Stimulated activated memory B cell treated with anti-CD40 and anti-IgM and Interleukin-4, amounts not matched to agents 10 μg/mL and 1 μg/mL and 100 μg/mL, for 72 hours (primary cell): ENCODE measurements around the gene POLR3A.
"Not testable (repeated sequence)": the region's sequence is repeated elsewhere in the genome, so short reads cannot be mapped to it uniquely, and the experiment has no call there.

Experiments
- ATAC-seq: fragments of 150-1000 bp; cut with Tn5 transposase; 2 replicates; pipeline ENCODE4 v1.10.0; 2021
- H3K27ac Mint-ChIP-seq: one replicate; pipeline ENCODE4 v1.8.0; 2022; ENCODE audit warnings: mild to moderate bottlenecking, mixed read lengths
- H3K27me3 Mint-ChIP-seq: one replicate; pipeline ENCODE4 v1.8.0; 2022; ENCODE audit warnings: mixed read lengths
- H3K36me3 Mint-ChIP-seq: one replicate; pipeline ENCODE4 v1.8.0; 2022; ENCODE audit warnings: mixed read lengths
- H3K4me1 Mint-ChIP-seq: one replicate; pipeline ENCODE4 v1.8.0; 2022; ENCODE audit warnings: mixed read lengths
- H3K4me3 Mint-ChIP-seq: one replicate; pipeline ENCODE4 v1.8.0; 2022; ENCODE audit warnings: mild to moderate bottlenecking, moderate library complexity, mixed read lengths
- H3K9me3 Mint-ChIP-seq: one replicate; pipeline ENCODE4 v1.8.0; 2022; ENCODE audit warnings: mixed read lengths

POLR3A gene

DNA sequence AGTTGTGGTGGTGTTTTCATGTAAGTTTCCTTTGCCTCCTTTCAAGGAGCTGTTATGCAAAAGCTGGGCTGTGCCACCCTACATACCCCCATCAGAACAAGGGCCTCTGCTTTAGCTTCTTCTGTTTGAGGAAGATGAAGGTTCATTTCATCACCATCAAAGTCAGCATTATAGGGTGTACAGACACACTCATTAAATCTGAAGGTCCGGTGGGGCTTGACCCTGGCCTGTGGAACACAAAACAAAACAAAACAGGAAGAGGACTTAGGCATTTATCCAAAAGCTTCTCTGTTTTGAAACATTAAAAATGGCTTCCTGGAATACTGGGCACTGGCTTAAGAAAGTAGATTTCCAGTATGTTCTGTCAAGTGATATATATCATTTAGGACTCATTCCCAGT, 15.8 kb downstream of the POLR3A start:
- no peaks in the 10 kb centered on the region for H3K4me1 Mint-ChIP-seq
- ATAC-seq = no peak
- H3K4me3 Mint-ChIP-seq = no peak overlapping the region
- H3K27ac Mint-ChIP-seq = no peak overlapping the region
- H3K9me3 Mint-ChIP-seq = no peaks in the 10 kb centered on the region
- H3K36me3 Mint-ChIP-seq = peaks cover 59% of the 10 kb centered on the region
- no peaks in the 10 kb centered on the region for H3K27me3 Mint-ChIP-seq

DNA sequence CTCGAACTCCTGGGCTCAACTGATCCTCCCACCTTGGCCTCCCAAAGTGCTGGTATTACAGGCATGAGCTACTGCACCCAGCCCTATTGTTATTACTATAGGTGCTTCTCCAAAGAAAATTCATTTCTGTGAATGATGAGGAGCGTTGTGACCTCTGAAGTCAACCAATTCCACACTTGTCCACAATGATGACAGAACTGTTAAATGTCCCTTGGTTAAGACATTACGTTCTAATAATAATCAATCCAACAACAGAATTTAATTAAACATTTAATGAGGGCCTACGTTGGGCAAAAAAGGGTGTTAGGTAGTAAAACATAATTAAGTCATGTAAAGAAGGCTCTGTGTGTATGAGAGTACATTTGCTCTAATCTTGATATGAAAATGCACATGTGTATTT, 18.2 kb downstream of the POLR3A start:
- Mint-ChIP-seq H3K27ac (no peak overlapping the region), H3K9me3 (no peaks in the 10 kb centered on the region), H3K27me3 (no peaks in the 10 kb centered on the region), H3K36me3 (peaks cover 63% of the 10 kb centered on the region), H3K4me3 (no peak overlapping the region), H3K4me1 (no peaks in the 10 kb centered on the region)
- ATAC-seq = no peak

DNA sequence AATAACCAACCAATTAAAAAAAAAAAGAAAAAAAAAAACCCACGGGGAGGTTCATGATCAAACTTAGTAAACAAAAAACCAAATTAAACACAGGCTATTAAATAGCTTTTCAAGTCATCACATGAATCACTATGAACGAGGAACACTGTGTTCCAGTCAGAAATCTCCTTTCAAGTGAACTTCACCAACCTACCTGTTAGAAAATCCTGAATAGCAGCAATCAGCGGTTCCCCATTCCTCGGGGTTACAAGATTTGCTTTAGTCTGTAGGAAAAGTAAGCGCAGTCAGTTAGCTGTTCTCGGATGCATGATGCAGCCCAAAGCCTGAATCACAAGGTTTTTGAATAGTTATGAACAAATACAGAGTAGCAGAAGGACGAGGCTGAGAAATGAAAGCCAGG, 19.0 kb downstream of the POLR3A start:
- peaks cover 70% of the 10 kb centered on the region for H3K36me3 Mint-ChIP-seq
- H3K27ac Mint-ChIP-seq = no peak overlapping the region
- ATAC-seq = no peak
- H3K9me3 Mint-ChIP-seq = no peaks in the 10 kb centered on the region
- H3K4me1 Mint-ChIP-seq = no peaks in the 10 kb centered on the region
- H3K4me3 Mint-ChIP-seq = no peak overlapping the region
- H3K27me3 Mint-ChIP-seq = no peaks in the 10 kb centered on the region

- Mint-ChIP-seq H3K27me3 (no peaks in the 10 kb centered on the region), H3K36me3 (peaks cover 74% of the 10 kb centered on the region)
These were observed 19.7 kb downstream of the POLR3A start for GRCh38 chr10:78009662-78010061.

GRCh38 chr10:78007172-78007571, 22.1 kb downstream of the POLR3A start:
- no peak for ATAC-seq
- Mint-ChIP-seq H3K27me3 (no peaks in the 10 kb centered on the region), H3K4me3 (no peak overlapping the region), H3K27ac (no peak overlapping the region), H3K36me3 (peaks cover 81% of the 10 kb centered on the region), H3K9me3 (no peaks in the 10 kb centered on the region), H3K4me1 (no peaks in the 10 kb centered on the region)

More at GRCh38 chr10:78009662-78010061, 19.7 kb downstream of the POLR3A start:
- Mint-ChIP-seq H3K4me3 (no peak overlapping the region), H3K27ac (no peak overlapping the region), H3K9me3 (no peaks in the 10 kb centered on the region), H3K4me1 (no peaks in the 10 kb centered on the region)
- ATAC-seq = no peak

DNA sequence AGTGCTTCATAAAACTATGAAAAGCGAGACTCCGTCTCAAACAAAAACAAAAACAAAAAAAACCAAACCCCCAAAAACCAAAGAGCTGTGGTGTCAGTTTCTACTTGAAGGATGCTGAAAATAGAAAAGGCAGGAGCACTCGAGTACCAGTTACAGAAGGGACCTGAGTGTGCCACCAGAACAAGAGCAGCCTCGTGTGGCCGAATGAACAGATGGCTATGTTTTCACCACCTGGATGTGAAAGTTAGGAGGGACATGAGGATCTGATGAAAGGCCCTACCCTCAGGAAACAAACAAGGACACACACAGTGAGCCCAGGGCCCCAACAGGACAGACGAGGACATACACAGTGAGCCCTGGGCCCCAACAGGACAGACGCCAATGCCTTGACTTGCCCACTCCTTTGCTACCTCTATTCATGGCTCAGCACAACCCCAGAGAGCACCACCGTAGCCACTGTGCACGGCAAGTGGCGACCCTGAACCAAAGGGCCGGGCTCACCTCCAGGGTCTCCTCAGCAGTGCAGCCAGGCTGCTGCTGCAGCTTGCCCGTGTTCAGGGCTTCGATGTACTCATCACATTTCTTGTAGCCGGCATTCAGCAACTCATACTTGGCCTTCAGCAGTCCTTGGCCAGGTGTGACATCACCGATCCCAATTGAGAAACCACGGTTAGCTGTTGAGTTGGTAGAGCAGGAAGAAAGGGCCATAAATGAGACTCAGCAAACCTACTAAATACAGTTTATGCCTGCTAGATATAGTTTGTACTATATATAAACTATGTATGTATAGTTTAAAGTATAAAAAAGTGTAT, 24.9 kb downstream of the POLR3A start:
- Mint-ChIP-seq H3K36me3 (peaks cover 80% of the 10 kb centered on the region), H3K4me3 (no peak overlapping the region), H3K9me3 (no peaks in the 10 kb centered on the region), H3K4me1 (no peaks in the 10 kb centered on the region), H3K27ac (no peak overlapping the region), H3K27me3 (no peaks in the 10 kb centered on the region)
- no peak for ATAC-seq

DNA sequence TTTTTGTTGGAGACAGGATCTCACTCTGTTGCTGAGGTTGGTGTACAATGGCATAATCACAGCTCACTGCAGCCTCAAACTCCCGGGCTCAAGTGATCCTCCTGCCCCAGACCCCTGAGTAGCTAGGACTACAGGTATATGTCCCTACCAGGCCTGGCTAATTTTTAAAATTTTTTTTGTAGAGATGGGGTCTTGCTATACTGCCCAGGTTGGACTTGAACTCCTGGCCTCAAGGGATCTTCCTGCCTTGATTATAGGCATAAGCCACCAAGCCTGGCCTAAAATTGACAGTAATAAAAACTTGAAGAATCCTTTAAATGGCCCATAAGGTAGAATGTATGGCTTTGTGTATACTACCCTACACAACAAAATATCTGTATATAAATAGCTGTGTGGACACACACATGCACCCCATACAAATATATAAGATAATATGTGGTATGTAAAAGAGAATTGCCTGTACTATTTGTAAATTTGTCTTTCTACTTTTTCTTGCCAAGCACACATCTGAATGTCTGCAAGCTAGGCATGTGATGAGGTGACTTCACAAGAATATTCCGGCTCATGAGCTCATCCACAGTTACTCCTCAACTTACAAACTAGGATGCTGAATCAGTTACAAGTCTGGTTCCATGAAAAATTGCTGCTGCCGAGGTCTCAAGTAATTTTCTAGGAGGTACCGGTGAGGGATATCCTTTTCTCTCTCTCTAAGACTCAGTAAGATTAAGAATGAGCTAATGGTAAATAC, 26.6 kb downstream of the POLR3A start:
- Mint-ChIP-seq H3K36me3 (peaks cover 83% of the 10 kb centered on the region), H3K4me3 (no peak overlapping the region), H3K27ac (no peak overlapping the region), H3K27me3 (no peaks in the 10 kb centered on the region), H3K9me3 (no peaks in the 10 kb centered on the region), H3K4me1 (no peaks in the 10 kb centered on the region)
- ATAC-seq = no peak

DNA sequence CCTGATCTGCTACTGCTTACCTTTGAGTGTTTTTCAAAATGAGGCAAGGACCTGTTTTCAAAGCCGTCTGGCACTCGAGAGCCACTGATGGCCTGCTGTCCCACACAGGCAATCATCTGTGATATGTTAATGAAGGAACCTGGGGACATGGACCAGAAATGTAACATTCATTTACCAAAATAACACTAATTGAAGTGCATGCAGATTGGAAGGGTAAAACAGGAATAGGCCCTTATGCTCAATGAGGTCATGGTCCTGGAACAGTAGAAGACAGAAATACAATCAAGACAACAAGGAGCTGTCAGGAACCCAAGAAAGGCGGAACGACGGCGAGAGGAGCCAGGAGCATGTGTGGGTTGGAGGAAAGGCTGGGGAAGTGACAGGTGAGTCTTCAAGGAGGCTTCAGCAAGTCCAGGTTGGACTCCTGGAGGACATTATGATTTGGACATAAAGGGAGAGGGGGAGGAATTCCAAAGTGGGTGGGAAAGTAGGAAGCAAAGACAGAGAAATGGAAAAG, 28.3 kb downstream of the POLR3A start:
- peaks cover 83% of the 10 kb centered on the region for H3K36me3 Mint-ChIP-seq
- ATAC-seq = no peak
- peaks cover 5% of the 10 kb centered on the region for H3K4me1 Mint-ChIP-seq
- no peaks in the 10 kb centered on the region for H3K9me3 Mint-ChIP-seq
- H3K4me3 Mint-ChIP-seq = no peak overlapping the region
- no peak overlapping the region for H3K27ac Mint-ChIP-seq
- no peaks in the 10 kb centered on the region for H3K27me3 Mint-ChIP-seq

DNA sequence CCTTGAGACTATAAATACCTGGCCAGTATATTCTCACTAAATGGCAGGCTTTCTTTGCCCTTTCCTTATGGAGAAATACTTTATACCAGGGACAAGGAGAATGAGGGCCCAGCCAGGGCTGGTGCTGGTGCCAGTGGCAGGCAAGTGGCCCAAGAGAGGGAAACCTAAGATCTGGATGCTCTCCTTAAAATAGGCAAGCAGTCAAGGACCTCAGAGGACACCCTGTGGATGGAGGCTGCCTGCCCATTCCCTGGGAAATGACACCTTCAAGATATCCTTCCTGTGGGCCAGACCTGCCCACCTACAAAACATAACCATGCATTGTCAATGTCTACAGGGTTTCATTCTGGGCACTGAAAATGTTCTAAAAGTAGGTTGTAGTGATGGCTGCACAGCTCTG, 29.1 kb downstream of the POLR3A start:
- ATAC-seq = no peak
- no peak overlapping the region for H3K4me3 Mint-ChIP-seq
- H3K36me3 Mint-ChIP-seq = peaks cover 82% of the 10 kb centered on the region
- no peaks in the 10 kb centered on the region for H3K9me3 Mint-ChIP-seq
- peaks cover 5% of the 10 kb centered on the region for H3K4me1 Mint-ChIP-seq
- H3K27me3 Mint-ChIP-seq = no peaks in the 10 kb centered on the region
- H3K27ac Mint-ChIP-seq = no peak overlapping the region

DNA sequence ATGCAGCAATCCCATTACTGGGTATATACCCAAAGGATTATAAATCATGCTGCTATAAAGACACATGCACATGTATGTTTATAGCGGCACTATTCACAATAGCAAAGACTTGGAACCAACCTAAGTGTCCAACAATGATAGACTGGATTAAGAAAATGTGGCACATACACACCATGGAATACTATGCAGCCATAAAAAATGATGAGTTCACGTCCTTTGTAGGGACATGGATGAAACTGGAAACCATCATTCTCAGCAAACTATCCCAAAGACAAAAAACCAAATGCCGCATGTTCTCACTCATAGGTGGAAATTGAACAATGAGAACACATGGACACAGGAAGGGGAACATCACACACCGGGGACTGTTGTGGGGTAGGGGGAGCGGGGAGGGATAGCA, 30.5 kb downstream of the POLR3A start:
- Mint-ChIP-seq H3K36me3 (peaks cover 82% of the 10 kb centered on the region), H3K4me1 (peaks cover 10% of the 10 kb centered on the region)
- not testable (repeated sequence) for H3K9me3 Mint-ChIP-seq, H3K27ac Mint-ChIP-seq, H3K27me3 Mint-ChIP-seq, H3K4me3 Mint-ChIP-seq, ATAC-seq

GRCh38 chr10:77993620-77994019, 35.7 kb downstream of the POLR3A start:
- Mint-ChIP-seq H3K4me3 (no peak overlapping the region), H3K36me3 (peaks cover 72% of the 10 kb centered on the region), H3K27me3 (no peaks in the 10 kb centered on the region), H3K27ac (no peak overlapping the region), H3K9me3 (no peaks in the 10 kb centered on the region), H3K4me1 (peaks cover 10% of the 10 kb centered on the region)
- ATAC-seq = no peak

DNA sequence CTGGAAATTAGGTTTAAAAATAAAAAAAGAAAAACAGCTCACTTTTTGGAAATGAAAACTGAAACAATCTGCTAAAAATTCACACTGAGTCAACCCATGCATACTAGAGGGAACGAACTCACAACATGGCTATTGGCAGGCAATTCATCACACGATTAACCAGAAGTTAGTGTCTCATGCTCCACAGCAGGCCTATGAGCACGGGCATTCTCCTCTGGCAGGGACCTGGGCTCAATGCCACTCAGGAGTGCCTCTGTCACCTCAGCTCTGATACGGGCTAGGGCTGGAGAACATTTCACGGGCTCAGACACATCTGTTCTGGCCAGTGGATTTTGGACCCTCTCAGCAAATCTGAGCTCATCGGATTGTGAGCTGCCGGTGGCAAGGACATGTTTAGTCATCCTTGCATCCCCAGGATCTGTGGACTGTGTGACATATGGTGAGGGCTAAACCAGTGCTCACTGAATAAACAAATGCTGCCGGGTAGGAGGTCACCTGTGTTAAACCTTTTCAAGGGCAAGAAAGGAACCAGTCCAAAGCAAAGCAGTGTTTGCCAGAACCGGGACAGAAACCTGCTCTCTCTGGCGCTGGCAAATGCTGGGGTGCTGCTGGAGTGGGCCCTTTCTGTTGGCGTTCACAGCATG, 40.1 kb downstream of the POLR3A start:
- H3K36me3 Mint-ChIP-seq = peaks cover 61% of the 10 kb centered on the region
- H3K27me3 Mint-ChIP-seq = no peaks in the 10 kb centered on the region
- ATAC-seq = no peak
- peaks cover under 1% of the 10 kb centered on the region for H3K4me1 Mint-ChIP-seq
- no peak overlapping the region for H3K27ac Mint-ChIP-seq
- no peaks in the 10 kb centered on the region for H3K9me3 Mint-ChIP-seq
- no peak overlapping the region for H3K4me3 Mint-ChIP-seq

- Mint-ChIP-seq H3K27me3 (no peaks in the 10 kb centered on the region), H3K27ac (no peak overlapping the region)
- ATAC-seq = no peak
These were observed 41.6 kb downstream of the POLR3A start for GRCh38 chr10:77987671-77988255.

GRCh38 chr10:77984986-77985385, 44.3 kb downstream of the POLR3A start:
- ATAC-seq = no peak
- Mint-ChIP-seq H3K9me3 (no peaks in the 10 kb centered on the region), H3K4me1 (no peaks in the 10 kb centered on the region)

More at GRCh38 chr10:77987671-77988255, 41.6 kb downstream of the POLR3A start:
- Mint-ChIP-seq H3K36me3 (peaks cover 64% of the 10 kb centered on the region), H3K9me3 (no peaks in the 10 kb centered on the region), H3K4me1 (no peaks in the 10 kb centered on the region), H3K4me3 (no peak overlapping the region)

More at GRCh38 chr10:77984986-77985385, 44.3 kb downstream of the POLR3A start:
- H3K27me3 Mint-ChIP-seq = no peaks in the 10 kb centered on the region
- H3K4me3 Mint-ChIP-seq = no peak overlapping the region
- no peak overlapping the region for H3K27ac Mint-ChIP-seq
- peaks cover 67% of the 10 kb centered on the region for H3K36me3 Mint-ChIP-seq
